Measurements from ENCODE around the gene RFLNA.

RFLNA gene

GRCh38 chr12:124336742-124337520, 42.0 kb downstream of the RFLNA start:
- H3K4me3 Mint-ChIP-seq: no peak overlapping the region
- intact Hi-C loops (cut with micrococcal nuclease): no loop called here
- no peaks in the 10 kb centered on the region for H3K9me3 Mint-ChIP-seq
- no peaks in the 10 kb centered on the region for H3K4me1 Mint-ChIP-seq (ENCODE audit: low read depth)
- peaks cover 100% of the 10 kb centered on the region for H3K36me3 Mint-ChIP-seq (ENCODE audit: low read depth)
- H3K27ac Mint-ChIP-seq: no peak overlapping the region
- no peaks in the 10 kb centered on the region for H3K27me3 Mint-ChIP-seq

GRCh38 chr12:124337622-124338021, 42.7 kb downstream of the RFLNA start:
- H3K9me3 Mint-ChIP-seq: no peaks in the 10 kb centered on the region
- no peak overlapping the region for H3K27ac Mint-ChIP-seq
- intact Hi-C loops (cut with micrococcal nuclease): no loop called here
- H3K4me1 Mint-ChIP-seq (ENCODE audit: low read depth): no peaks in the 10 kb centered on the region
- peaks cover 100% of the 10 kb centered on the region for H3K36me3 Mint-ChIP-seq (ENCODE audit: low read depth)
- H3K4me3 Mint-ChIP-seq: no peak overlapping the region
- no peaks in the 10 kb centered on the region for H3K27me3 Mint-ChIP-seq

- H3K4me1 Mint-ChIP-seq (ENCODE audit: low read depth): no peaks in the 10 kb centered on the region
These were observed 43.6 kb downstream of the RFLNA start for GRCh38 chr12:124338448-124338847.

GRCh38 chr12:124338876-124339603, 44.1 kb downstream of the RFLNA start:
- intact Hi-C loops (cut with micrococcal nuclease): no loop called here
- H3K36me3 Mint-ChIP-seq (ENCODE audit: low read depth): peaks cover 100% of the 10 kb centered on the region
- no peaks in the 10 kb centered on the region for H3K9me3 Mint-ChIP-seq
- H3K27me3 Mint-ChIP-seq: no peaks in the 10 kb centered on the region
- no peaks in the 10 kb centered on the region for H3K4me1 Mint-ChIP-seq (ENCODE audit: low read depth)
- no peak overlapping the region for H3K27ac Mint-ChIP-seq
- H3K4me3 Mint-ChIP-seq: no peak overlapping the region

More at GRCh38 chr12:124338448-124338847, 43.6 kb downstream of the RFLNA start:
- Mint-ChIP-seq H3K9me3 (no peaks in the 10 kb centered on the region), H3K36me3 (ENCODE audit: low read depth) (peaks cover 100% of the 10 kb centered on the region), H3K27ac (no peak overlapping the region), H3K4me3 (no peak overlapping the region), H3K27me3 (no peaks in the 10 kb centered on the region)
- intact Hi-C loops (cut with micrococcal nuclease): no loop called here

GRCh38 chr12:124340080-124340900, 45.4 kb downstream of the RFLNA start:
- Mint-ChIP-seq H3K27me3 (no peaks in the 10 kb centered on the region), H3K4me1 (ENCODE audit: low read depth) (no peaks in the 10 kb centered on the region), H3K4me3 (no peak overlapping the region), H3K27ac (no peak overlapping the region), H3K36me3 (ENCODE audit: low read depth) (peaks cover 100% of the 10 kb centered on the region), H3K9me3 (no peaks in the 10 kb centered on the region)
- intact Hi-C loops (cut with micrococcal nuclease): no loop called here

- Mint-ChIP-seq H3K27me3 (no peaks in the 10 kb centered on the region), H3K36me3 (ENCODE audit: low read depth) (peaks cover 100% of the 10 kb centered on the region), H3K4me3 (no peak overlapping the region), H3K4me1 (ENCODE audit: low read depth) (no peaks in the 10 kb centered on the region), H3K9me3 (no peaks in the 10 kb centered on the region), H3K27ac (no peak overlapping the region)
- intact Hi-C loops (cut with micrococcal nuclease): no loop called here
These were observed 46.8 kb downstream of the RFLNA start for GRCh38 chr12:124341645-124342069.

GRCh38 chr12:124344022-124344421, 49.1 kb downstream of the RFLNA start:
- Mint-ChIP-seq H3K9me3 (no peaks in the 10 kb centered on the region), H3K27me3 (no peaks in the 10 kb centered on the region), H3K27ac (no peak overlapping the region), H3K4me1 (ENCODE audit: low read depth) (no peaks in the 10 kb centered on the region), H3K36me3 (ENCODE audit: low read depth) (peaks cover 100% of the 10 kb centered on the region), H3K4me3 (no peak overlapping the region)
- intact Hi-C loops (cut with micrococcal nuclease): no loop called here

- intact Hi-C loops (cut with micrococcal nuclease): no loop called here
- Mint-ChIP-seq H3K4me1 (ENCODE audit: low read depth) (no peaks in the 10 kb centered on the region), H3K36me3 (ENCODE audit: low read depth) (peaks cover 100% of the 10 kb centered on the region), H3K27ac (no peak overlapping the region), H3K9me3 (no peaks in the 10 kb centered on the region), H3K27me3 (no peaks in the 10 kb centered on the region), H3K4me3 (no peak overlapping the region)
These were observed 49.6 kb downstream of the RFLNA start for GRCh38 chr12:124344526-124344925.

- H3K4me3 Mint-ChIP-seq: no peak overlapping the region
- no peaks in the 10 kb centered on the region for H3K4me1 Mint-ChIP-seq (ENCODE audit: low read depth)
- intact Hi-C loops (cut with micrococcal nuclease): no loop called here
- no peaks in the 10 kb centered on the region for H3K9me3 Mint-ChIP-seq
- peak overlapping the region; percentile 28 for H3K27ac Mint-ChIP-seq
- H3K36me3 Mint-ChIP-seq (ENCODE audit: low read depth): peaks cover 100% of the 10 kb centered on the region
- no peaks in the 10 kb centered on the region for H3K27me3 Mint-ChIP-seq
These were observed 50.9 kb downstream of the RFLNA start for GRCh38 chr12:124345795-124346194.

GRCh38 chr12:124346425-124347168, 51.7 kb downstream of the RFLNA start:
- H3K27ac Mint-ChIP-seq: no peak overlapping the region
- intact Hi-C loops (cut with micrococcal nuclease): no loop called here
- H3K9me3 Mint-ChIP-seq: no peaks in the 10 kb centered on the region
- no peak overlapping the region for H3K4me3 Mint-ChIP-seq
- H3K36me3 Mint-ChIP-seq (ENCODE audit: low read depth): peaks cover 100% of the 10 kb centered on the region
- no peaks in the 10 kb centered on the region for H3K27me3 Mint-ChIP-seq
- no peaks in the 10 kb centered on the region for H3K4me1 Mint-ChIP-seq (ENCODE audit: low read depth)

GRCh38 chr12:124347335-124347734, 52.4 kb downstream of the RFLNA start:
- Mint-ChIP-seq H3K27me3 (no peaks in the 10 kb centered on the region), H3K4me1 (ENCODE audit: low read depth) (no peaks in the 10 kb centered on the region)

GRCh38 chr12:124347805-124348658, 53.1 kb downstream of the RFLNA start:
- no peak overlapping the region for H3K4me3 Mint-ChIP-seq
- no peaks in the 10 kb centered on the region for H3K9me3 Mint-ChIP-seq
- no peak overlapping the region for H3K27ac Mint-ChIP-seq
- H3K36me3 Mint-ChIP-seq (ENCODE audit: low read depth): peaks cover 100% of the 10 kb centered on the region
- no peaks in the 10 kb centered on the region for H3K27me3 Mint-ChIP-seq
- peaks cover 6% of the 10 kb centered on the region for H3K4me1 Mint-ChIP-seq (ENCODE audit: low read depth)
- intact Hi-C loops (cut with micrococcal nuclease): no loop called here

More at GRCh38 chr12:124347335-124347734, 52.4 kb downstream of the RFLNA start:
- no peak overlapping the region for H3K27ac Mint-ChIP-seq
- peaks cover 100% of the 10 kb centered on the region for H3K36me3 Mint-ChIP-seq (ENCODE audit: low read depth)
- no peak overlapping the region for H3K4me3 Mint-ChIP-seq
- H3K9me3 Mint-ChIP-seq: no peaks in the 10 kb centered on the region
- intact Hi-C loops (cut with micrococcal nuclease): no loop called here
